ENCODE results near the gene GPR75.
A peak's percentile ranks its signal among the peaks of the same experiment; 100 is the strongest.
"Not testable (repeated sequence)": the region's sequence is repeated elsewhere in the genome, so short reads cannot be mapped to it uniquely, and the experiment has no call there.

GPR75 gene

DNA sequence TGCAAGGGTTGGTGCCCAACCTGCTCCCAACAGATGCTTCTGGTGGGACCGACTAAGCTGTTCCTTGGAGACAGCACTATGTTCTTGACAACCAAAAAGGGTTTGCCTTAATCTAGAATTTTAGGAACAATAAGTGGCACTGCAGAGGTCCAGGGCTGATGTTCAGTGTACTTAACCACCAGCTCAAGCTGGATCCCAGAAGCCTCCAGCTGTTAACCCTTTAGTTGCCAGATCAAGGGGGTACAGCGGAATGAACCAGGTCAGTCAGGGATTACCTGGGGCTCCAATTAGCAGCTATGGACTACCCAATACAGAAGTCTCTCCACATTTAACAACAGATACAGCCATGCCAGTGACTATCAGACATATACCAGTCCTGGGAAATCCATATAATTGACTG, 3.5 kb downstream of the GPR75 start:
- TF ChIP-seq, protein P1, sequence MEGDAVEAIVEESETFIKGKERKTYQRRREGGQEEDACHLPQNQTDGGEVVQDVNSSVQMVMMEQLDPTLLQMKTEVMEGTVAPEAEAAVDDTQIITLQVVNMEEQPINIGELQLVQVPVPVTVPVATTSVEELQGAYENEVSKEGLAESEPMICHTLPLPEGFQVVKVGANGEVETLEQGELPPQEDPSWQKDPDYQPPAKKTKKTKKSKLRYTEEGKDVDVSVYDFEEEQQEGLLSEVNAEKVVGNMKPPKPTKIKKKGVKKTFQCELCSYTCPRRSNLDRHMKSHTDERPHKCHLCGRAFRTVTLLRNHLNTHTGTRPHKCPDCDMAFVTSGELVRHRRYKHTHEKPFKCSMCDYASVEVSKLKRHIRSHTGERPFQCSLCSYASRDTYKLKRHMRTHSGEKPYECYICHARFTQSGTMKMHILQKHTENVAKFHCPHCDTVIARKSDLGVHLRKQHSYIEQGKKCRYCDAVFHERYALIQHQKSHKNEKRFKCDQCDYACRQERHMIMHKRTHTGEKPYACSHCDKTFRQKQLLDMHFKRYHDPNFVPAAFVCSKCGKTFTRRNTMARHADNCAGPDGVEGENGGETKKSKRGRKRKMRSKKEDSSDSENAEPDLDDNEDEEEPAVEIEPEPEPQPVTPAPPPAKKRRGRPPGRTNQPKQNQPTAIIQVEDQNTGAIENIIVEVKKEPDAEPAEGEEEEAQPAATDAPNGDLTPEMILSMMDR (IDR thresholded peaks at IDR 0.05; ENCODE audit: low read length, missing control alignments), result no peak
- H3K4me3 ChIP-seq (replicated peaks; ENCODE audit: low read depth, low read length), result no peak overlapping the region
- no peak for DNase-seq (ENCODE audit: low read depth)

DNA sequence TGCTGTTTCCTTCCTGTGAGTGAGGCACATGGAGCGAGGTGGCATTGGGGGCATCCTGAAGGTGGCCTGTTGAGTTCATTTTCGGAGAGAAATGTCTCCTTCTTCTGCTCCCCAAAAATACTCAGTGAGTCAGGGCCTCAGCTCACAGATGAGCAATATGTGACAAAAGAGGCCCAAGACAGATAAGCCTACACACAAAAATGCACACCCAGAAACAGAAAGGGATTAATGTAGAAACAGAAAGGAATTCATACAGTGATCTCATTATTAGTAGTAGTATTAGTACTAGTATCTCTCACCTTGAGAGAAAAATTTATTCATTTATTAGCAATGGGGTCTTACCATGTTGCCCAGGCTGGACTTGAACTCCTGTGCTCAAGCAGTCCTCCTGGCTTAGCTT, 5.1 kb downstream of the GPR75 start:
- DNase-seq (ENCODE audit: low read depth), result no peak
- no peak overlapping the region for H3K4me3 ChIP-seq (replicated peaks; ENCODE audit: low read depth, low read length)
- TF ChIP-seq, protein P1 (IDR thresholded peaks at IDR 0.05; ENCODE audit: low read length, missing control alignments), result no peak

DNA sequence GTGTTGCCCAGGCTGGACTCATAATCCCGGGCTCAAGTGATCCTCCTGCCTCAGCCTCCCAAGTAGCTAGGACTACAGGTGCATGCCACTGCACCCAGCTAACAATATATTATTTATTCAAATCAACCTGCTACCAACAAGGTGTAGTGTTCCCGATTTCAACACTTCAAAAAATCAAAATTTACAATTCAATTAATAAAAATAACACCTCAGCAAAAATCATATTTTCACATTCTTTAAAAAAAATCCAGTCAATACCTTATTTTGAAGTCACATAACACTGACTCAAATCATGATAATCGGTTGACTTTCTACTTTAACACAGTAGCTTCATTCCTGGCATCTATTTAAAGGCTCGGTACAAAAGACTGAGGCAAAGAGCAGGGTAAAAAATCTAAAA, 7.2 kb downstream of the GPR75 start:
- no peak for DNase-seq (ENCODE audit: low read depth)
- TF ChIP-seq, protein P1 (IDR thresholded peaks at IDR 0.05; ENCODE audit: low read length, missing control alignments), result no peak
- no peak overlapping the region for H3K4me3 ChIP-seq (replicated peaks; ENCODE audit: low read depth, low read length)

DNA sequence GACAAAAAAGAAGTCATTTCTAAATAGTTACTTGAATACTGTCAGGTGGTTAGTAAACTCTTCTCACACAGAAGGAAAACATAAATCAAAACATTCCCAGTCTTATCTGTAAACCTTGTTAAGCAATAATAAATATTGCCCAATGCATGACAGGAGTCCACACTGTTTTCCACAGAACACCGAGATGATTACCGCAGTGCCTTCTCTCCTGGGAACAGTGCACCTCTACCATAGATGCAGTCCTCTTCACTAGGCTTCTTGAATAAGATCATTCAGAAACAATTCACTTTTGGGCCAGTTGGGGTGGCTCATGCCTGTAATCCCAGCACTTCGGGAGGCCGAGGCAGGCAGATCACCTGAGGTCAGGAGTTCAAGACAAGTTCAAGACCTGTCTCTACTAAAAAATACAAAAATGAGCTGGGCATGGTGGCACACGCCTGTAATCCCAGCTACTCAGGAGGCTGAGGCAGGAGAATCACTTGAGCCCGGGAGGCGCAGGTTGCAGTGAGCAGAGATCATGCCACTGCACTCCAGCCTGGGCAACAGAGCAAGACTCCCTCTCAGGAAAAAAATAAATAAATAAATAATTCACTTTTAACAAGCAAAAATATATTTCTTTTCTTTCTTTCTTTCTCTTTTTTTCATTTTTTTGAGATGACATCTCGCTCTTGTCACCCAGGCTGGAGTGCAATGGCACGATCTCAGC, 8.6 kb downstream of the GPR75 start:
- DNase-seq (ENCODE audit: low read depth), result peak; percentile 45
- not testable (repeated sequence) for H3K4me3 ChIP-seq (replicated peaks; ENCODE audit: low read depth, low read length)

DNA sequence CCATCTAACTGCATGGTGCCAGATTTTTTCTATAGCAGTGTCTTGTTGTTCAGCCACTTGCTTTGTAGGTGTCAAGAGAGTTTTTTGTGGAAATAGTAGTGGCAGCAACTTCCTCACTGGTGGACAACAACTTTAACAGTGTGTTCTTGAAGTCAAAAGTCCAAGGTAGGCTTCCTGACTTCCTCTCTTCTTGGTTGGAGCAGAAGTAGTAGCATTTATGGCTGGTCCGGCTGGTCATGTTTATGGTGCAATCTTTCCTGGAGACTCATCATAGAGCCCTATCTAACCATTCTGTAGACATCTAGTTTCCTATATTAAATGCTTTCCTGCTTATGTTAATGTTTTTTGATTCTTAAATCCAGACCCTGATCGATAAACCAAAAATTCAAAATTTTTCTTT, 11.7 kb downstream of the GPR75 start:
- DNase-seq (ENCODE audit: low read depth), result no peak
- TF ChIP-seq, protein P1 (IDR thresholded peaks at IDR 0.05; ENCODE audit: low read length, missing control alignments), result no peak
- no peak overlapping the region for H3K4me3 ChIP-seq (replicated peaks; ENCODE audit: low read depth, low read length)

DNA sequence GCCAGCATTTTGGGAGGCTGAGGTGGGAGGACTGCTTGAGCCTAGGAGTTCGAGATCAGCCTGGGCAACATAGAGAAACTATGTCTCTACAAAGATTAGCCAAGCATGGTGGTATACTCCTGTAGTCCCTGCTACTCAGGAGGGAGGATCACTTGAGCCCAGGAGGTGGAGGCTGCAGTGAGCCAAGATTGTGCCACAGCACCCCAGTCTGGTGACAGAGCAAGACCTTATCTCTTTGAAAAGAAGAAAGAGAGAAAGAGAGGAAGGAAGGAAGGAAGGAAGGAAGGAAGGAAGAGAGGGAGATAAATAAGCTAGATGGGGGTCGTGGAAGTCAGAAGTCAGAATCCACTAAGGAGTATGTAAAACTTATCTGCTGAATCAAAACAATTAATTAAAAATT, 16.2 kb downstream of the GPR75 start:
- no peak overlapping the region for H3K4me3 ChIP-seq (replicated peaks; ENCODE audit: low read depth, low read length)
- TF ChIP-seq, protein P1 (IDR thresholded peaks at IDR 0.05; ENCODE audit: low read length, missing control alignments), result no peak
- DNase-seq (ENCODE audit: low read depth), result no peak

DNA sequence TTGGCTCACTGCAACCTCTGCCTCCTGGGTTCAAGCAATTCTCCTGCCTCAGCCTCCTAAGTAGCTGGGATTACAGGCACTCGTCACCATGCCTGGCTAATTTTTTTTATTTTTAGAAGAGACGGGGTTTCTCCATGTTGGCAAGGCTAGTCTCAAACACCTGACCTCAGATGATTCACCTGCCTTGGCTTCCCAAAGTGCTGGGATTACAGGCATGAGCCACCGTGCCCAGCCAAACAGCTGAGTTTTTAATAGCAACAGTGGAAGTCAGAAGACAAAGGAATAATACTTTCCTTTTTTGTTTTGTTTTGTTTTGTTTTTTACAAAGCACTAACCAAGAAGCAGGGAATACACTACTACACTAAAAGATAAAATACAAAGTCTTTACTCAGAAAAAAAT, 16.9 kb downstream of the GPR75 start:
- TF ChIP-seq, protein P1 (IDR thresholded peaks at IDR 0.05; ENCODE audit: low read length, missing control alignments), result no peak
- no peak overlapping the region for H3K4me3 ChIP-seq (replicated peaks; ENCODE audit: low read depth, low read length)
- no peak for DNase-seq (ENCODE audit: low read depth)

DNA sequence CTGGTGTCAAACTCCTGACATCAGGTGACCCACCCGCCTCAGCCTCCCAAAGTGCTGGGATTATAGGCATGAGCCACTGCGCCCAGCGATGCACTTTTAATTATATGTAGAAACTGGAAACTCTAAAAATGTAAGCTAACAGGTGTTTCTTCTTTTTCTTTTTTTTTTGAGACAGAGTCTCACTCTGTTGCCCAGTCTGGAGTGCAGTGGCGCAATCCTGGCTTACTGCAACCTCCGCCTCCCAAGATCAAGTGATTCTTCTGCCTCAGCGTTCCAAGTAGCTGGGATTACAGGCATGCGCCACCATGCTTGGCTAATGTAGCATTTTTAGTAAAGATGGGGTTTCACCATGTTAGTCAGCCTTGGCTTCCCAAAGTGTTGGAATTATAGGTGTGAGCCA, 18.1 kb downstream of the GPR75 start:
- H3K4me3 ChIP-seq (replicated peaks; ENCODE audit: low read depth, low read length); DNase-seq (ENCODE audit: low read depth): not testable (repeated sequence)
